Natural killer cell (primary cell): ENCODE data around the gene FSTL4. TPM values are rescaled to one million over a fixed set of nuclear protein-coding genes. Genes with fewer than 3 reads are reported as not detected.

Experiments used
- ATAC-seq, 3 donors: fragments of 150-1000 bp in 2 of 3; fragments of 200-7000 bp in 1 of 3; cut with Tn5 transposase; 1 replicate in 1 of 3; 2 replicates in 2 of 3; pipeline ENCODE4 v1.10.0; 2021; ENCODE audit warnings: mild to moderate bottlenecking in 2 of 3, moderate library complexity in 2 of 3
- DNase-seq, 2 donors: peaks; one replicate each; pipeline versions ENCODE4 v3.0.0 to v3.0.0-alpha.2; 2013 to 2021; ENCODE audit warnings: mixed read lengths in 1 of 2
- H3K27ac ChIP-seq: one replicate; pipeline ENCODE4 v1.5.1; 2013; ENCODE audit warnings: mild to moderate bottlenecking, low read length
- H3K27me3 ChIP-seq: one replicate; pipeline ENCODE4 v1.6.1; 2013; ENCODE audit warnings: low read length; ENCODE audit not compliant: control insufficient read depth, insufficient read depth
- H3K36me3 ChIP-seq: one replicate; pipeline ENCODE4 v1.6.1; 2013; ENCODE audit warnings: low read length; ENCODE audit not compliant: control insufficient read depth, insufficient read depth
- H3K4me1 ChIP-seq: one replicate; pipeline ENCODE4 v1.6.1; 2013; ENCODE audit warnings: low read length; ENCODE audit not compliant: control insufficient read depth, insufficient read depth
- H3K4me3 ChIP-seq: one replicate; pipeline ENCODE4 v1.5.1; 2013; ENCODE audit warnings: low read length
- H3K9me3 ChIP-seq: one replicate; pipeline ENCODE4 v1.6.1; 2013; ENCODE audit warnings: low read length; ENCODE audit not compliant: control insufficient read depth, insufficient read depth
- H3K27ac Mint-ChIP-seq, 2 donors: one replicate each; pipeline ENCODE4 v1.8.0; 2022; ENCODE audit warnings: mild to moderate bottlenecking in 2 of 2, mixed read lengths in 2 of 2, moderate library complexity in 1 of 2
- H3K27me3 Mint-ChIP-seq, 2 donors: one replicate each; pipeline ENCODE4 v1.8.0; 2022; ENCODE audit warnings: low read depth in 2 of 2, mixed read lengths in 2 of 2
- H3K36me3 Mint-ChIP-seq: one replicate; pipeline ENCODE4 v1.8.0; 2022; ENCODE audit warnings: mixed read lengths
- H3K4me1 Mint-ChIP-seq, 2 donors: one replicate each; pipeline ENCODE4 v1.8.0; 2022; ENCODE audit warnings: mixed read lengths in 2 of 2
- H3K4me3 Mint-ChIP-seq: one replicate; pipeline ENCODE4 v1.8.0; 2022; ENCODE audit warnings: mild to moderate bottlenecking, moderate library complexity, mixed read lengths
- H3K9me3 Mint-ChIP-seq, 2 donors: one replicate each; pipeline ENCODE4 v1.8.0; 2022; ENCODE audit warnings: mixed read lengths in 2 of 2
- WGBS: methylation state at CpG from one replicate; pipeline ENCODE4 v1.1.7; 2013; ENCODE audit warnings: missing lambda C conversion rate; ENCODE audit not compliant: insufficient coverage; 5-methylcytosine and 5-hydroxymethylcytosine counted together
- intact Hi-C: fragments of 100-400 bp; cut with micrococcal nuclease; formaldehyde crosslinking; loops from one replicate; pipeline ENCODE4 v1.14.2; 2022
- total RNA-seq, 4 donors: library from RNA; stranded (reverse); fragments of 120-200 nt in 1 of 4; gene quantifications; one replicate each; pipeline versions ENCODE4 v1.2.3 to v1.2.4, GENCODE V29; 2013 to 2022
- TF ChIP-seq, protein P1 (sequence below): fragments of 200-600 bp; IDR thresholded peaks from one replicate; pipeline ENCODE4 v1.8.0; 2022; ENCODE audit warnings: antibody characterized with exemption

FSTL4 gene
- total RNA-seq, 3 donors from 2014 or later (not counting 1 experiment from before 2014, with no cell fraction given) = 0.11 to 0.75 (median 0.55) TPM

DNA sequence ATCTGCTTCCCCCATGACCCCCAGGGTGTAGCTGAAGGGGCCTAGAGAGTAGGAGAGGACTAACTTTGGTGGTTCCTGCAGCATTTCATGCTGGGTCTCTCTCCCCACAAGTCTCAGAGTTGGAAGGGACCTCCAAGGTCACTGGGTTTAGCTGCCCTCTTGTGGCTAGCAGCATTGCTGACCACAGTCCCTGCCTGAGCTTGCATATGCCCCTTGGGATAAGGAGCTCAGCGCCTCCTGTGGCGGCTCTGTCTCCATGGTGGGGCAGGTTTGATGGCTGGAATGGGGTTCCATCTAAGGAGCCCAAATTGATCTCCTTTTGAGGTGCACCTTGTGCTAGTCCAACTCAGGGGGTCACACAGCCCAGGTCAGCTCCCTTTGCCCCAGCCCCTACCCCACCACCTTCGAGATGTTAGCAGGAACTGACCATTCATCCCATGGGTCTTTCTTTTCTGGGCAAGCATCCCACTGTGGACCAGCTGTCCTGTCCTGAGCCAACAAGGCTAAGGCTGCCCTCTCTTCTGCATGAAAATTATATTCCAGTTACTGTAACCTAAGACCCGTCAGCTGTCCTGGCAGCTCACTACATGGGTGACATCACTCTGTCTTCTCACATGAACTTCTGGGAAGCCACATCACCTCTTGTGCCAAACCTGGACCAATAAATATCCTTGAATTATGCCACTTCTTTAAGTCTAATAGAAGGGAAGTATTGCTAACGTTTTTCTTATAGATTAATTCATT, 364.3 kb downstream of the FSTL4 start:
- Mint-ChIP-seq H3K4me3 (no peak overlapping the region), H3K27ac (no peak overlapping the region), H3K27me3 (no peaks in the 10 kb centered on the region), H3K36me3 (no peaks in the 10 kb centered on the region), H3K4me1 (no peaks in the 10 kb centered on the region), H3K9me3 (no peaks in the 10 kb centered on the region)
- Histone ChIP-seq H3K27ac (no peak overlapping the region), H3K36me3 (no peaks in the 10 kb centered on the region), H3K27me3 (no peaks in the 10 kb centered on the region), H3K4me3 (no peak overlapping the region), H3K4me1 (no peaks in the 10 kb centered on the region), H3K9me3 (no peaks in the 10 kb centered on the region)
- intact Hi-C loops = no loop called here
- TF ChIP-seq, protein P1, sequence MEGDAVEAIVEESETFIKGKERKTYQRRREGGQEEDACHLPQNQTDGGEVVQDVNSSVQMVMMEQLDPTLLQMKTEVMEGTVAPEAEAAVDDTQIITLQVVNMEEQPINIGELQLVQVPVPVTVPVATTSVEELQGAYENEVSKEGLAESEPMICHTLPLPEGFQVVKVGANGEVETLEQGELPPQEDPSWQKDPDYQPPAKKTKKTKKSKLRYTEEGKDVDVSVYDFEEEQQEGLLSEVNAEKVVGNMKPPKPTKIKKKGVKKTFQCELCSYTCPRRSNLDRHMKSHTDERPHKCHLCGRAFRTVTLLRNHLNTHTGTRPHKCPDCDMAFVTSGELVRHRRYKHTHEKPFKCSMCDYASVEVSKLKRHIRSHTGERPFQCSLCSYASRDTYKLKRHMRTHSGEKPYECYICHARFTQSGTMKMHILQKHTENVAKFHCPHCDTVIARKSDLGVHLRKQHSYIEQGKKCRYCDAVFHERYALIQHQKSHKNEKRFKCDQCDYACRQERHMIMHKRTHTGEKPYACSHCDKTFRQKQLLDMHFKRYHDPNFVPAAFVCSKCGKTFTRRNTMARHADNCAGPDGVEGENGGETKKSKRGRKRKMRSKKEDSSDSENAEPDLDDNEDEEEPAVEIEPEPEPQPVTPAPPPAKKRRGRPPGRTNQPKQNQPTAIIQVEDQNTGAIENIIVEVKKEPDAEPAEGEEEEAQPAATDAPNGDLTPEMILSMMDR = no peak
- WGBS = 82% methylated on average over 5 of the region's 5 CpGs
- ATAC-seq (peak in 1 of 3 donors; percentile 17), DNase-seq (no peak)

DNA sequence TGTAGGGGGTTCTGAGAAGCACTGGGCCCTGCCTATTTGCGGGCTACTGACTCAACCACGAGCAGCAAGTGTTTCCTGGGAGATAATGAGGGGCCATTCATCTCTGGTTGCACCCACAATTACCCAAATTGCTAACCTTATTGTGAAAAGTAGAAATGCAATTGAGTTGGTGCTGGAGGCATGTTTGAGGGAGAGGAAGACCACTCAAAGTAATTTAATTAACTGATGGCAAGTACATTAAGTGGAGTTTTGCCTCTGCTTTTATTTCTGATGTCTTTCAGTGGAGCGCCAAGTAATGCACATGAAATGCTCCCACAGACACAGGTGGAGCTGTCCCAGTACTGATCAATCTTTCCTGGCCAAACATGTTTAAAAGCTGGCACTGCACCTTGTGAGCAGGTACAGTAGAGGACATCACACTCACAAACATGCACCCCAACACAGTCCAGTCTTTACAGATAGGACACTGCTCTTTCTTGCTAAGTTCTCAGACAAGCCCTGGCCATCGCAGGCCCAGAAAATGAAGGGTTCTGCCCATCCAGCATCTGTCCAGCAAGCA, 365.1 kb downstream of the FSTL4 start:
- H3K36me3 ChIP-seq = no peaks in the 10 kb centered on the region
- no peak for DNase-seq
- no peak overlapping the region for H3K27ac ChIP-seq
- no peaks in the 10 kb centered on the region for H3K27me3 ChIP-seq
- no peak overlapping the region for H3K27ac Mint-ChIP-seq
- no peaks in the 10 kb centered on the region for H3K9me3 Mint-ChIP-seq
- intact Hi-C loops = no loop called here
- ATAC-seq = no peak
- H3K4me3 Mint-ChIP-seq = no peak overlapping the region
- H3K36me3 Mint-ChIP-seq = no peaks in the 10 kb centered on the region
- H3K4me3 ChIP-seq = no peak overlapping the region
- no peaks in the 10 kb centered on the region for H3K27me3 Mint-ChIP-seq
- no peaks in the 10 kb centered on the region for H3K9me3 ChIP-seq
- H3K4me1 Mint-ChIP-seq = no peaks in the 10 kb centered on the region
- H3K4me1 ChIP-seq = no peaks in the 10 kb centered on the region
- TF ChIP-seq, protein P1 = no peak
- WGBS = 61% methylated on average over 4 of the region's 4 CpGs

DNA sequence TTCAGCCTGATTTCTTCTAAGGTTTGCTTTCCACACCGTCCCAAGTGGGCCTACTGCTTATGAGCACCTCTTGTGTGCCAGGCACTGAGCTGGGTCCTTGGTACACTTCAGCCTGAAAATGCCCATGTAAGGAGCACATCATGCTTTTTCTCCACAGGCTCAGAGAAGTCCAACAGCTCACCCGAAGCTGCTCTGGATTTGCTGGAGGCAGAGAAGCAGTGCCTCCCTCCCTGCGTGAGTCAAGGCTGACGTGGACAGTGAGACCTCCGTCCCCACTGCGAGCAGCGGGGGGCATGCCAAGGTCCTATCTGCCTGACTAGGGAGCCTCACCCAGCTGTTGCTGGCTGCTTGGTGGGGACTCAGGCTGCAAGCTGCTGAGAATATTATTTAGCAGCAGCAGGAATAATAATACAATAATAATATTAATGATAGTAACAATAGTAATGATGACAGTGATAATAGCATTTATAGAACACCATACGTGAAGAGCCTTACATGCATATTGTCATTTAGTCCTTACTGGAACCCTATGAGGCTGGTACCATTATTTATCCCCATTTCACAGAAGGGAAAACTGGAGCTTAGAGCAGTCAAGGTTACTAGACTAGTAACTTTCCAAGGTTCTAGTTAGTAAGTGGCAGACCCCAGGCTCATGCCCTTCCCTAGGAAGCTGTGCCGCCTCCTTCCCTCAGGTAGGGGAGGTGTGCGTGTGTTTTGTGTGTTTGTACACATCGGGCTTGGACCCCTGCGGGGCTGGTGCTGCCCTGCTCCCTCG, 365.8 kb downstream of the FSTL4 start:
- WGBS = 78% methylated on average over 13 of the region's 13 CpGs
- Mint-ChIP-seq H3K4me1 (no peaks in the 10 kb centered on the region), H3K27me3 (no peaks in the 10 kb centered on the region), H3K27ac (no peak overlapping the region), H3K4me3 (no peak overlapping the region), H3K36me3 (no peaks in the 10 kb centered on the region), H3K9me3 (no peaks in the 10 kb centered on the region)
- DNase-seq (no peak), ATAC-seq (no peak)
- Histone ChIP-seq H3K9me3 (no peaks in the 10 kb centered on the region), H3K36me3 (no peaks in the 10 kb centered on the region), H3K27ac (no peak overlapping the region), H3K4me1 (no peaks in the 10 kb centered on the region), H3K4me3 (no peak overlapping the region), H3K27me3 (no peaks in the 10 kb centered on the region)
- TF ChIP-seq, protein P1 = no peak
- intact Hi-C loops = no loop called here
